ENCODE data around the gene SFXN5.

SFXN5 gene

GRCh38 chr2:73006969-73007710 is 64.4 kb downstream of the SFXN5 start:
- POLR2A ChIA-PET: interaction anchor here (1.6 kb wide), 1 partner anchor 12 kb away, joined by 4 read pairs; no protein-coding TSS in a partner anchor

GRCh38 chr2:73004889-73005596 is 66.5 kb downstream of the SFXN5 start:
- no peak overlapping the region for H3K27ac ChIP-seq (ENCODE audit: extremely low read depth, low read depth, low read length)
- TF ChIP-seq ZNF174 (tag by site-specific recombination; IDR thresholded peaks at IDR 0.05) (no peak), ZNF184 (tag by site-specific recombination; IDR thresholded peaks at IDR 0.05) (no peak), TSHZ1 (tag by site-specific recombination; IDR thresholded peaks at IDR 0.05; ENCODE audit: borderline replicate concordance) (no peak), ZXDB (tag by site-specific recombination; IDR thresholded peaks at IDR 0.05) (no peak), ZNF707 (tag by site-specific recombination; IDR thresholded peaks at IDR 0.05) (no peak), FEZF1 (tag by site-specific recombination; IDR thresholded peaks at IDR 0.05) (no peak), TCF7L2 (IDR thresholded peaks at IDR 0.05; ENCODE audit: borderline replicate concordance, low read depth, low read length) (no peak), SCRT2 (tag by site-specific recombination; IDR thresholded peaks at IDR 0.05) (no peak), OVOL3 (tag by site-specific recombination; IDR thresholded peaks at IDR 0.05) (no peak), KLF9 (tag by site-specific recombination; IDR thresholded peaks at IDR 0.05; ENCODE audit: low read depth) (no peak), GLI2 (tag by site-specific recombination; IDR thresholded peaks at IDR 0.05; ENCODE audit: borderline replicate concordance, low read depth) (no peak), ZNF560 (tag by site-specific recombination; IDR thresholded peaks at IDR 0.05; ENCODE audit: borderline replicate concordance) (no peak), ZSCAN16 (tag by site-specific recombination; IDR thresholded peaks at IDR 0.05) (no peak), SETDB1 (IDR thresholded peaks at IDR 0.05; ENCODE audit: insufficient read length, low read length) (no peak), HOXD13 (CRISPR knock-in tag; IDR thresholded peaks at IDR 0.05; ENCODE audit: borderline replicate concordance) (no peak)
- no peak overlapping the region for H3K4me3 ChIP-seq (ENCODE audit: low read depth, low read length)
- ChIA-PET CTCF (interaction anchor here (0.6 to 0.8 kb wide), 2 partner anchors 8 to 31 kb away, joined by 3 read pairs; no protein-coding TSS in a partner anchor), POLR2A (no interaction called here)
- H3K36me3 ChIP-seq (ENCODE audit: control insufficient read depth in 2 of 2, insufficient read depth in 1 of 2, low read length in 2 of 2): peaks cover 0 to 12% of the 10 kb centered on the region in 2 experiments; a peak in 1 of 3 replicates
- H3K9me3 ChIP-seq (ENCODE audit: control insufficient read depth, insufficient read depth, low read depth, low read length): no peaks in the 10 kb centered on the region
- H3K4me1 ChIP-seq (ENCODE audit: control insufficient read depth, insufficient read depth, low read length): no peaks in the 10 kb centered on the region

More at GRCh38 chr2:73006969-73007710, 64.4 kb downstream of the SFXN5 start:
- TF ChIP-seq ZNF214 (tag by site-specific recombination; IDR thresholded peaks at IDR 0.05; ENCODE audit: borderline replicate concordance): no peak
- TF ChIP-seq ZNF544 (tag by site-specific recombination; IDR thresholded peaks at IDR 0.05): no peak
- no peak for TF ChIP-seq ZNF791 (tag by site-specific recombination; IDR thresholded peaks at IDR 0.05)
- TF ChIP-seq WT1 (tag by site-specific recombination; IDR thresholded peaks at IDR 0.05): no peak
- no peak for TF ChIP-seq ZNF155 (tag by site-specific recombination; IDR thresholded peaks at IDR 0.05)
- TF ChIP-seq ZNF16 (tag by site-specific recombination; IDR thresholded peaks at IDR 0.05; ENCODE audit: low read depth): no peak
- no peak for TF ChIP-seq ATF2 (tag by site-specific recombination; IDR thresholded peaks at IDR 0.05; ENCODE audit: low read depth)
- TF ChIP-seq ZNF660 (tag by site-specific recombination; IDR thresholded peaks at IDR 0.05): no peak
- H3K4me1 ChIP-seq (ENCODE audit: control insufficient read depth, insufficient read depth, low read length): no peaks in the 10 kb centered on the region
- H3K27ac ChIP-seq (ENCODE audit: extremely low read depth, low read depth, low read length): no peak overlapping the region
- H3K9me3 ChIP-seq (ENCODE audit: control insufficient read depth, insufficient read depth, low read depth, low read length): no peaks in the 10 kb centered on the region
- CTCF ChIA-PET: interaction anchor here (0.6 to 0.7 kb wide), 4 partner anchors 170 to 1707 kb away, joined by 3 to 4 read pairs (median 3); no protein-coding TSS in a partner anchor
- no peak overlapping the region for H3K4me3 ChIP-seq (ENCODE audit: low read depth, low read length)
- peaks cover 0 to 12% of the 10 kb centered on the region in 2 experiments; a peak in 1 of 3 replicates for H3K36me3 ChIP-seq (ENCODE audit: control insufficient read depth in 2 of 2, insufficient read depth in 1 of 2, low read length in 2 of 2)

Measured in HEK293 (cell line).